RWPE2 (cell line): Measurements from ENCODE around the gene COL4A1.

ENCODE experiments used
- ATAC-seq: fragments of 200-7000 bp; cut with Tn5 transposase; 3 replicates; pipeline ENCODE4 v1.9.1; 2021; ENCODE audit warnings: low read depth
- DNase-seq: peaks from one replicate; pipeline ENCODE4 v3.0.0-alpha.2; 2020; ENCODE audit warnings: low spot score
- H3K27ac ChIP-seq: fragments of 450-650 bp; 2 replicates; pipeline ENCODE4 v1.5.1; 2017; ENCODE audit warnings: mild to moderate bottlenecking; ENCODE audit not compliant: poor library complexity, severe bottlenecking
- H3K27me3 ChIP-seq: fragments of 250-450 bp; sonication (Bioruptor Pico); 2 replicates; pipeline ENCODE4 v1.5.1; 2021; ENCODE audit warnings: mild to moderate bottlenecking, moderate library complexity; ENCODE audit not compliant: insufficient read depth, poor library complexity, severe bottlenecking
- H3K36me3 ChIP-seq: fragments of 250-450 bp; sonication (Bioruptor Pico); 2 replicates; pipeline ENCODE4 v1.5.1; 2020; ENCODE audit warnings: low read depth, mild to moderate bottlenecking, moderate library complexity
- H3K4me1 ChIP-seq: fragments of 250-450 bp; sonication (Bioruptor Pico); 2 replicates; pipeline ENCODE4 v1.5.1; 2021; ENCODE audit warnings: mild to moderate bottlenecking, moderate library complexity; ENCODE audit not compliant: insufficient read depth, poor library complexity, severe bottlenecking
- H3K4me3 ChIP-seq: fragments of 250-450 bp; sonication (Bioruptor Pico); 2 replicates; pipeline ENCODE4 v1.5.1; 2021; ENCODE audit warnings: mild to moderate bottlenecking, moderate library complexity; ENCODE audit not compliant: severe bottlenecking
- H3K9me3 ChIP-seq: fragments of 250-450 bp; sonication (Bioruptor Pico); 2 replicates; pipeline ENCODE4 v1.5.1; 2021; ENCODE audit warnings: mild to moderate bottlenecking, moderate library complexity; ENCODE audit not compliant: severe bottlenecking
- CTCF ChIP-seq: fragments of 450-650 bp; IDR thresholded peaks from one replicate; pipeline ENCODE4 v1.5.1; 2017; ENCODE audit warnings: mild to moderate bottlenecking, moderate library complexity; ENCODE audit not compliant: poor library complexity, severe bottlenecking

The COL4A1 gene

GRCh38 chr13:110227416-110227815, 79.5 kb downstream of the COL4A1 start:
- H3K36me3 ChIP-seq, result peaks cover 3% of the 10 kb centered on the region; the same call in 1 of the 2 replicates
- no peaks in the 10 kb centered on the region for H3K27me3 ChIP-seq
- no peak overlapping the region for H3K27ac ChIP-seq
- no peak for TF ChIP-seq CTCF
- H3K4me3 ChIP-seq, result no peak overlapping the region
- no peaks in the 10 kb centered on the region for H3K9me3 ChIP-seq
- no peak for ATAC-seq
- H3K4me1 ChIP-seq, result no peaks in the 10 kb centered on the region
- no peak for DNase-seq

- TF ChIP-seq CTCF, result no peak
- Histone ChIP-seq H3K9me3 (no peaks in the 10 kb centered on the region), H3K4me1 (no peaks in the 10 kb centered on the region), H3K27me3 (no peaks in the 10 kb centered on the region), H3K27ac (no peak overlapping the region), H3K36me3 (no peaks in the 10 kb centered on the region; the same call in 1 of the 2 replicates), H3K4me3 (no peak overlapping the region)
- ATAC-seq (no peak), DNase-seq (no peak)
Measured at GRCh38 chr13:110225609-110226574, 81.1 kb downstream of the COL4A1 start.

- ATAC-seq, result no peak
- Histone ChIP-seq H3K36me3 (no peaks in the 10 kb centered on the region; the same call in 1 of the 2 replicates), H3K27ac (no peak overlapping the region), H3K4me1 (no peaks in the 10 kb centered on the region), H3K9me3 (no peaks in the 10 kb centered on the region), H3K27me3 (no peaks in the 10 kb centered on the region), H3K4me3 (no peak overlapping the region)
- DNase-seq, result no peak
- no peak for TF ChIP-seq CTCF
Measured at GRCh38 chr13:110225003-110225402, 82.0 kb downstream of the COL4A1 start.

GRCh38 chr13:110224519-110224918, 82.4 kb downstream of the COL4A1 start:
- ATAC-seq (no peak), DNase-seq (no peak)
- no peak overlapping the region for H3K27ac ChIP-seq
- no peaks in the 10 kb centered on the region for H3K9me3 ChIP-seq
- no peak overlapping the region for H3K4me3 ChIP-seq
- H3K36me3 ChIP-seq, result no peaks in the 10 kb centered on the region; the same call in 1 of the 2 replicates
- TF ChIP-seq CTCF, result no peak
- no peaks in the 10 kb centered on the region for H3K4me1 ChIP-seq
- H3K27me3 ChIP-seq, result no peaks in the 10 kb centered on the region
